Measurements from ENCODE around the gene FILIP1.
A peak's percentile ranks its signal among the peaks of the same experiment; 100 is the strongest.

FILIP1 gene

GRCh38 chr6:75491291-75491690, 2.3 kb downstream of the FILIP1 start:
- no peak for DNase-seq

- DNase-seq, result no peak
Measured at GRCh38 chr6:75490706-75491105, 2.9 kb downstream of the FILIP1 start.

GRCh38 chr6:75489025-75489424, 4.6 kb downstream of the FILIP1 start:
- no peak for DNase-seq

GRCh38 chr6:75488033-75488432, 5.6 kb downstream of the FILIP1 start:
- DNase-seq, result peak; percentile 27

- DNase-seq, result no peak
Measured at GRCh38 chr6:75486850-75487518, 6.6 kb downstream of the FILIP1 start.

GRCh38 chr6:75484535-75484934, 9.1 kb downstream of the FILIP1 start:
- DNase-seq, result no peak

GRCh38 chr6:75483136-75483952, 10.3 kb downstream of the FILIP1 start:
- DNase-seq, result no peak

GRCh38 chr6:75481936-75482593, 11.5 kb downstream of the FILIP1 start:
- no peak for DNase-seq

GRCh38 chr6:75481394-75481793, 12.2 kb downstream of the FILIP1 start:
- no peak for DNase-seq

GRCh38 chr6:75480425-75480824, 13.2 kb downstream of the FILIP1 start:
- no peak for DNase-seq

GRCh38 chr6:75479712-75480111, 13.9 kb downstream of the FILIP1 start:
- no peak for DNase-seq

- DNase-seq, result no peak
Measured at GRCh38 chr6:75478929-75479328, 14.7 kb downstream of the FILIP1 start.

- DNase-seq, result no peak
Measured at GRCh38 chr6:75472885-75473284, 20.7 kb downstream of the FILIP1 start.

- DNase-seq, result no peak
Measured at GRCh38 chr6:75467966-75468365, 25.6 kb downstream of the FILIP1 start.

- DNase-seq, result no peak
Measured at GRCh38 chr6:75467284-75467683, 26.3 kb downstream of the FILIP1 start.

GRCh38 chr6:75466636-75467035, 27.0 kb downstream of the FILIP1 start:
- DNase-seq, result no peak

GRCh38 chr6:75463908-75464307, 29.7 kb downstream of the FILIP1 start:
- no peak for DNase-seq

- DNase-seq, result no peak
Measured at GRCh38 chr6:75463061-75463460, 30.5 kb downstream of the FILIP1 start.

GRCh38 chr6:75460681-75461080, 32.9 kb downstream of the FILIP1 start:
- no peak for DNase-seq

GRCh38 chr6:75458895-75459294, 34.7 kb downstream of the FILIP1 start:
- no peak for DNase-seq

GRCh38 chr6:75450903-75451302, 42.7 kb downstream of the FILIP1 start:
- DNase-seq, result no peak

GRCh38 chr6:75449630-75450206, 43.9 kb downstream of the FILIP1 start:
- no peak for DNase-seq

GRCh38 chr6:75446241-75446880, 47.2 kb downstream of the FILIP1 start:
- no peak for DNase-seq

All from eye (tissue), 1 donor.